Thoracic aorta (tissue), 2 donors: ENCODE data around the gene EFNA1. TPM values are rescaled to one million over a fixed set of nuclear protein-coding genes. Genes with fewer than 3 reads are reported as not detected.

Experiments
- ATAC-seq: fragments of 150-250 bp; one replicate; pipeline ENCODE4 v1.8.0; 2017; ENCODE audit warnings: low read depth; ENCODE audit not compliant: insufficient number of reproducible peaks, low FRiP score
- DNase-seq: peaks from one replicate; pipeline ENCODE4 v3.0.0-alpha.2; 2020; ENCODE audit warnings: low spot score
- H3K27ac ChIP-seq, 2 donors: fragments of 200-600 bp; sonication (generic); 1 replicate in 1 of 2; 2 replicates in 1 of 2; pipeline ENCODE4 v1.5.1; 2016; ENCODE audit warnings: mild to moderate bottlenecking in 2 of 2, moderate library complexity in 2 of 2
- H3K27me3 ChIP-seq: fragments of 200-600 bp; sonication (generic); replicated peaks from 2 replicates; pipeline ENCODE4 v1.6.0; 2016; ENCODE audit warnings: mild to moderate bottlenecking; ENCODE audit not compliant: insufficient read depth
- H3K36me3 ChIP-seq: fragments of 200-600 bp; sonication (generic); one replicate; pipeline ENCODE4 v1.5.1; 2016
- H3K4me1 ChIP-seq, 2 donors: fragments of 200-600 bp; sonication (generic); 1 replicate in 1 of 2; 2 replicates in 1 of 2; pipeline versions ENCODE4 v1.5.1 to v1.6.0; 2016; ENCODE audit warnings: low read depth in 2 of 2, mild to moderate bottlenecking in 1 of 2; ENCODE audit not compliant: control insufficient read depth in 1 of 2
- H3K4me3 ChIP-seq: fragments of 200-600 bp; sonication (generic); 2 replicates; pipeline ENCODE4 v1.5.1; 2016; ENCODE audit warnings: mild to moderate bottlenecking
- H3K9me3 ChIP-seq: fragments of 200-600 bp; sonication (generic); 2 replicates; pipeline ENCODE4 v1.5.1; 2016
- CTCF ChIP-seq: fragments of 200-600 bp; sonication (generic); IDR thresholded peaks from one replicate; pipeline ENCODE4 v1.5.1; 2019; ENCODE audit warnings: antibody characterized with exemption
- total RNA-seq, 2 donors: library from RNA; depleted of rRNA; stranded (reverse); fragments of >200 nt; gene quantifications; one replicate each; pipeline versions ENCODE4 v1.1.0 to v1.2.3, GENCODE V29; 2016

Gene EFNA1
- total RNA-seq, 2 donors from 2014 or later = 4.6 to 15.4 TPM

DNA sequence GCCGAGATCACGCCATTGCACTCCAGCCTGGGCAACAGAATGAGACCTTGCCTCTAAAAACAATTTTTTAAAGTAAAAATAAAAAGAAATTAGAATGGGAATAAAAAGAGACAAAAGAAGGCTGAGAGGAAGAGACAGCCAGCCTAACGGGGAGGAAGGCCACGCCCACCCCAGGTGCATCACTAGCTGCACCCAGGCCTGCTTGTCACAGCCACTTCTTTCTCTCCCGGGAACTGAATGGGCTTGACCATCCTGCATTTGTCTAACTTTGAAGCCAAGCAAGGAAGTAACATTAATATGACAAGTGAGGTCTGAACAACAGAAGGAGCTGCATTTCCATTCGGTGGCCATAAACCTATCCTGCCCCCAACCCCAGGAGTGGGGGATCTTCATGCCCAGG, 20.8 kb upstream of the EFNA1 start:
- no peak for ATAC-seq

DNA sequence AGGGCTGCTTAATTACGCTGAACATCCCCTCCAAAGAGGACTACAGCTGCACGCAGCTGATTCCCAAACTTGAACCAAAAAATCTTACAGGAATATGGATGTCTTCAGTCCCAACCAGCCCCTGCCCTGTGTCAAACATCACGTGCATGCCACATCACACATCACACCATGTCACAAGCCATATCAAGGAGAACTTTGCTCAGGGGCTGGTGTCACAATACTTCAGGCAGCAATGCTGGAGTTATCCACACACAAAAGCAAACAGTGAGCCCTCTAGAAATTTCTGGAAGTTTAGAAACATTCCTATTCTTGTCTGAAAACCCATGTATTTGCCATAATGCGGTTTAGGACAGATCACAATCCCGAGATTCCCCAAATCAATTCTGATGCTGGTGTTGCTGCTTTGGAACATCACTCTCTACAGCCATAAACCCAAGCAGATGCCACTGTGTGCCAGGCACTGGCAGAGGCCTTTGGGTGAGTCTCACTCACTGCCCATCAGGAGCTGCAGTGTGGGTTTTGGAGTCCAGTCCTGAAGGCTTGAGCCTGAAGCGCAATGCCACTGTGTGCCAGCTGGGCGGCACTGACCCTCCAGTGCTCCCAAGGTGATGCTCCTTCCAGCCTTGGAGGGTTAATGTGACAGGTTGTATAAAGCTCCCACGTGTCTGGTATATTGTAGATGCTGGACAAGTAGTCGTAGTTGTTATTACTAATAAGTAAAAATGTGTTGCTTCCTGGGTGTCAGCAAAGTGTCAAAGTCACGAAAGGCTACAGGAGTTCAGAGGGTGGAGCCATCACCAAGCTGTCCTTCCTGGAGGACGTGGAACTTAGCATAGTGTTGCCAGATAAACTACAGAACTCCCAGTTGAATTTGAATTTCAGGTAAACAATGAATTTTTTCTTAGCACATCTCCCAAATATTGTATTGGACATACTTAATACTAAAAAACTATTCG, 20.1 kb upstream of the EFNA1 start:
- Histone ChIP-seq H3K36me3 (no peaks in the 10 kb centered on the region), H3K4me1 (no peaks in the 10 kb centered on the region), H3K27me3 (no peaks in the 10 kb centered on the region), H3K9me3 (no peaks in the 10 kb centered on the region), H3K4me3 (no peak overlapping the region), H3K27ac (no peak overlapping the region)
- ATAC-seq (no peak), DNase-seq (no peak)
- no peak for TF ChIP-seq CTCF

More for the DNA sequence above, 20.8 kb upstream of the EFNA1 start:
- H3K27me3 ChIP-seq = no peaks in the 10 kb centered on the region
- no peaks in the 10 kb centered on the region for H3K9me3 ChIP-seq
- no peak for DNase-seq
- H3K36me3 ChIP-seq = no peaks in the 10 kb centered on the region
- no peaks in the 10 kb centered on the region for H3K4me1 ChIP-seq
- H3K27ac ChIP-seq = no peak overlapping the region
- H3K4me3 ChIP-seq = no peak overlapping the region
- no peak for TF ChIP-seq CTCF

DNA sequence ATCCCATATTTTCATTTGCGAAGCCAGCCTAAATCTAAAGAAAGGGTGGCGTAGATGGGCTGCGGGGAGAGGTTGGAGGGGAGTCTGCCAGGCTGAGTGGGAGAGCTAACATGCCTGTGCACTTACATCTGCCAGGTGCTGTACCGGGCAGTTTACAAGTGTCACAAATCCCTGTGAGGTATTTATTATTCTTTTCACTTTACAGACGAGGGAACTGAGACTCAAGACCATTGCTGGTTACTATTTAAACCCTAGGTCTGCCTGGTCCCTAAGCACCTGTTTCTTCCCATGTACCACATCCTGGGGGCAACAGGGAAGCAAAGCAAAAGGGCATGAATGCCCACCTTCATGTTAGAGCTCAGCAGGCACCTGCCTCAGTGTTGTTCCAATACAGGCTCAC, 19.4 kb upstream of the EFNA1 start:
- ATAC-seq (no peak), DNase-seq (no peak)
- Histone ChIP-seq H3K4me3 (no peak overlapping the region), H3K4me1 (no peaks in the 10 kb centered on the region), H3K9me3 (no peaks in the 10 kb centered on the region), H3K27ac (no peak overlapping the region), H3K27me3 (no peaks in the 10 kb centered on the region), H3K36me3 (no peaks in the 10 kb centered on the region)
- no peak for TF ChIP-seq CTCF

GRCh38 chr1:155110381-155110780, 17.3 kb upstream of the EFNA1 start:
- no peak for TF ChIP-seq CTCF
- Histone ChIP-seq H3K36me3 (no peaks in the 10 kb centered on the region), H3K9me3 (no peaks in the 10 kb centered on the region)

GRCh38 chr1:155110826-155111225, 16.9 kb upstream of the EFNA1 start:
- no peaks in the 10 kb centered on the region for H3K27me3 ChIP-seq
- H3K9me3 ChIP-seq = no peaks in the 10 kb centered on the region
- no peaks in the 10 kb centered on the region for H3K4me1 ChIP-seq
- H3K27ac ChIP-seq = no peak overlapping the region
- ATAC-seq = no peak
- no peak overlapping the region for H3K4me3 ChIP-seq
- no peak for TF ChIP-seq CTCF
- no peak for DNase-seq
- no peaks in the 10 kb centered on the region for H3K36me3 ChIP-seq

More at GRCh38 chr1:155110381-155110780, 17.3 kb upstream of the EFNA1 start:
- H3K27ac ChIP-seq = no peak overlapping the region
- no peak for DNase-seq
- no peaks in the 10 kb centered on the region for H3K4me1 ChIP-seq
- H3K27me3 ChIP-seq = no peaks in the 10 kb centered on the region
- H3K4me3 ChIP-seq = no peak overlapping the region
- ATAC-seq = no peak
